Measurements from ENCODE around the gene IQCH.

IQCH gene

DNA sequence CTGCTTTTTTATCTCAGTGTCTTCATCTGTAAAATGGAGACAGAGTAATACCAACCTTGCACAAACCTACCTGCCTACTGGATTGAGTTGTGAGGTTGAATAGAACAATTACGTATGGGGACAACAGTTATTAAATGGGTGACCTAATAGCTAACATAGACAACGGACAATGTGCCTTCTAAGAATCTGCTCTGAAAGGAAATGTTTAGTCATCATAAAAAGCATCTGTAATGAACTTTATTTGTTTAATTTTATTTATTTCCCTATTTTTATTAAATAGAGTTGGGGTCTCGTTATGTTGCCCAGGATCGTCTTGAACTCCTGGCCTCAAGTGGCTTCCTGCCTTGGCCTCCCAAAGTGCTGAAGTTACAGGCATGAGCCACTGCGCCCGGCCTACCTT, 207.1 kb downstream of the IQCH start:
- Histone ChIP-seq H3K4me2 (ENCODE audit: low read length) (no peak overlapping the region), H3K9me3 (ENCODE audit: control insufficient read depth, insufficient read depth, low read length) (no peaks in the 10 kb centered on the region), H3K27me3 (ENCODE audit: control insufficient read depth, low read length) (no peaks in the 10 kb centered on the region), H3K36me3 (ENCODE audit: control insufficient read depth, low read length) (no peaks in the 10 kb centered on the region), H3F3A (ENCODE audit: control insufficient read depth, insufficient read depth) (no peaks in the 10 kb centered on the region), H3K9me2 (replicated peaks; ENCODE audit: control insufficient read depth, low read length) (no peaks in the 10 kb centered on the region), H3K79me2 (ENCODE audit: control insufficient read depth, low read length) (no peaks in the 10 kb centered on the region), H3K4me1 (ENCODE audit: control insufficient read depth, low read length) (no peaks in the 10 kb centered on the region), H3K27ac (ENCODE audit: low read depth, low read length) (no peak overlapping the region), H3K4me3 (ENCODE audit: low read length) (no peak overlapping the region), H4K20me1 (ENCODE audit: control insufficient read depth, insufficient read depth, low read depth, low read length) (no peaks in the 10 kb centered on the region)
- TF ChIP-seq EZH2phosphoT487 (IDR thresholded peaks at IDR 0.05; ENCODE audit: borderline replicate concordance, low read length) (no peak), CTCF (IDR thresholded peaks at IDR 0.05; ENCODE audit: low read depth, low read length, poor library complexity, severe bottlenecking) (no peak)

DNA sequence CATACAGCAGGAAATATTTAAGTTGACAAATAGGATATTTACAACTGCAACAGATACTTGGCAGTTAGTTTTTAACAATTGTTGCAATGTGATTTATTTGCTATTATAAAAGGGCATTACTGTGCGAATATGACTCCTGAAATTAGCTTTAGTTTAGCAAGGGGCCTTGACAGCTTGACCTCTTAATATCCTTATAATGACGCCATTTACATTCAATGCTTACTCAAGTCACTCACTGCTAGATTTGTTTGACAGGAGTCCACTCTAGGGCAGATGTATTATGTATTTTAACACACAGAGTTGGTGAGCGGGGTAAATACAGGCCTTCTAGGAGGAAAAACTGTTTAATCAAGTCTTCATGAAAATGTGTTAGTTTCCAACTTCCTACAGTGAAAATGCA, 208.3 kb downstream of the IQCH start:
- no peaks in the 10 kb centered on the region for H3K27me3 ChIP-seq (ENCODE audit: control insufficient read depth, low read length)
- H3K9me2 ChIP-seq (replicated peaks; ENCODE audit: control insufficient read depth, low read length), result no peaks in the 10 kb centered on the region
- no peaks in the 10 kb centered on the region for H3K9me3 ChIP-seq (ENCODE audit: control insufficient read depth, insufficient read depth, low read length)
- no peaks in the 10 kb centered on the region for H3K79me2 ChIP-seq (ENCODE audit: control insufficient read depth, low read length)
- H3K4me2 ChIP-seq (ENCODE audit: low read length), result no peak overlapping the region
- H3K36me3 ChIP-seq (ENCODE audit: control insufficient read depth, low read length), result no peaks in the 10 kb centered on the region
- H3K27ac ChIP-seq (ENCODE audit: low read depth, low read length), result no peak overlapping the region
- H3K4me1 ChIP-seq (ENCODE audit: control insufficient read depth, low read length), result no peaks in the 10 kb centered on the region
- H4K20me1 ChIP-seq (ENCODE audit: control insufficient read depth, insufficient read depth, low read depth, low read length), result no peaks in the 10 kb centered on the region
- H3F3A ChIP-seq (ENCODE audit: control insufficient read depth, insufficient read depth), result no peaks in the 10 kb centered on the region
- TF ChIP-seq EZH2phosphoT487 (IDR thresholded peaks at IDR 0.05; ENCODE audit: borderline replicate concordance, low read length) (no peak), CTCF (IDR thresholded peaks at IDR 0.05; ENCODE audit: low read depth, low read length, poor library complexity, severe bottlenecking) (no peak)
- H3K4me3 ChIP-seq (ENCODE audit: low read length), result no peak overlapping the region

- TF ChIP-seq CTCF (IDR thresholded peaks at IDR 0.05; ENCODE audit: low read depth, low read length, poor library complexity, severe bottlenecking) (no peak), EZH2phosphoT487 (IDR thresholded peaks at IDR 0.05; ENCODE audit: borderline replicate concordance, low read length) (no peak)
- no peak overlapping the region for H3K4me2 ChIP-seq (ENCODE audit: low read length)
- H3F3A ChIP-seq (ENCODE audit: control insufficient read depth, insufficient read depth), result no peaks in the 10 kb centered on the region
- no peaks in the 10 kb centered on the region for H3K27me3 ChIP-seq (ENCODE audit: control insufficient read depth, low read length)
- no peaks in the 10 kb centered on the region for H3K36me3 ChIP-seq (ENCODE audit: control insufficient read depth, low read length)
- H4K20me1 ChIP-seq (ENCODE audit: control insufficient read depth, insufficient read depth, low read depth, low read length), result no peaks in the 10 kb centered on the region
- no peaks in the 10 kb centered on the region for H3K79me2 ChIP-seq (ENCODE audit: control insufficient read depth, low read length)
- no peaks in the 10 kb centered on the region for H3K9me3 ChIP-seq (ENCODE audit: control insufficient read depth, insufficient read depth, low read length)
- no peak overlapping the region for H3K27ac ChIP-seq (ENCODE audit: low read depth, low read length)
- H3K4me3 ChIP-seq (ENCODE audit: low read length), result no peak overlapping the region
- no peaks in the 10 kb centered on the region for H3K4me1 ChIP-seq (ENCODE audit: control insufficient read depth, low read length)
- H3K9me2 ChIP-seq (replicated peaks; ENCODE audit: control insufficient read depth, low read length), result no peaks in the 10 kb centered on the region
Observed at GRCh38 chr15:67463488-67463887, 208.9 kb downstream of the IQCH start.

All from DOHH2 (cell line).